ENCODE results near the gene PRRG1.
"Not testable (repeated sequence)": the region's sequence is repeated elsewhere in the genome, so short reads cannot be mapped to it uniquely, and the experiment has no call there.

DNA sequence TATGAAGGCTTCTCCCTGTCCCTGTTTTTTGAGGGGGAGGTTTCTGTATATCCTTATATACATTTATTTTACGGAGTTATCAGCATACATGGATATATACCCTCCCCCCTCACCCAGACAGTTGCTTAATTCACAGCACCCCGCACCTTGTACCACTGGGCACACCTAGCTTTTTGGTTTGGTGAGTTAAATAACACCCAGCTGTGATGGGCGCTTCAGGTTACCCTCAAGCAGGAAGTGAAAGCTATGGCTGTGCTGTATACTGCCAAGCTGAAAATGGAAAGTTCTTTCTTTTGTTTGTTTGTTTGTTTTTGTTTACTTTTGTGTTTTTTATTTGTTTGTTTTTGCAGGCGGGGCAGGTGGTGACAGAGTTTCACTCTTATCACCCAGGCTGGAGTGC lies 150.5 kb downstream of the PRRG1 start:
- TF ChIP-seq, protein P1, sequence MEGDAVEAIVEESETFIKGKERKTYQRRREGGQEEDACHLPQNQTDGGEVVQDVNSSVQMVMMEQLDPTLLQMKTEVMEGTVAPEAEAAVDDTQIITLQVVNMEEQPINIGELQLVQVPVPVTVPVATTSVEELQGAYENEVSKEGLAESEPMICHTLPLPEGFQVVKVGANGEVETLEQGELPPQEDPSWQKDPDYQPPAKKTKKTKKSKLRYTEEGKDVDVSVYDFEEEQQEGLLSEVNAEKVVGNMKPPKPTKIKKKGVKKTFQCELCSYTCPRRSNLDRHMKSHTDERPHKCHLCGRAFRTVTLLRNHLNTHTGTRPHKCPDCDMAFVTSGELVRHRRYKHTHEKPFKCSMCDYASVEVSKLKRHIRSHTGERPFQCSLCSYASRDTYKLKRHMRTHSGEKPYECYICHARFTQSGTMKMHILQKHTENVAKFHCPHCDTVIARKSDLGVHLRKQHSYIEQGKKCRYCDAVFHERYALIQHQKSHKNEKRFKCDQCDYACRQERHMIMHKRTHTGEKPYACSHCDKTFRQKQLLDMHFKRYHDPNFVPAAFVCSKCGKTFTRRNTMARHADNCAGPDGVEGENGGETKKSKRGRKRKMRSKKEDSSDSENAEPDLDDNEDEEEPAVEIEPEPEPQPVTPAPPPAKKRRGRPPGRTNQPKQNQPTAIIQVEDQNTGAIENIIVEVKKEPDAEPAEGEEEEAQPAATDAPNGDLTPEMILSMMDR (IDR thresholded peaks at IDR 0.05): not testable (repeated sequence)
- not testable (repeated sequence) for TF ChIP-seq MAX (IDR thresholded peaks at IDR 0.05; ENCODE audit: low read depth); MXI1 (IDR thresholded peaks at IDR 0.05; ENCODE audit: low read depth, low read length); POLR2AphosphoS5 (IDR thresholded peaks at IDR 0.05; ENCODE audit: low read depth, low read length); TCF12 (IDR thresholded peaks at IDR 0.05); YY1 (IDR thresholded peaks at IDR 0.05; ENCODE audit: low read depth); RFX5 (IDR thresholded peaks at IDR 0.05; ENCODE audit: low read length); RAD21 (IDR thresholded peaks at IDR 0.05; ENCODE audit: low read length); FOSL2 (IDR thresholded peaks at IDR 0.05; ENCODE audit: borderline replicate concordance, low read depth); EP300 (IDR thresholded peaks at IDR 0.05; ENCODE audit: borderline replicate concordance in 1 of 2, low read depth in 1 of 2, low read length in 1 of 2); TEAD4 (IDR thresholded peaks at IDR 0.05; ENCODE audit: borderline replicate concordance, insufficient read depth)
- TF ChIP-seq, protein P2, sequence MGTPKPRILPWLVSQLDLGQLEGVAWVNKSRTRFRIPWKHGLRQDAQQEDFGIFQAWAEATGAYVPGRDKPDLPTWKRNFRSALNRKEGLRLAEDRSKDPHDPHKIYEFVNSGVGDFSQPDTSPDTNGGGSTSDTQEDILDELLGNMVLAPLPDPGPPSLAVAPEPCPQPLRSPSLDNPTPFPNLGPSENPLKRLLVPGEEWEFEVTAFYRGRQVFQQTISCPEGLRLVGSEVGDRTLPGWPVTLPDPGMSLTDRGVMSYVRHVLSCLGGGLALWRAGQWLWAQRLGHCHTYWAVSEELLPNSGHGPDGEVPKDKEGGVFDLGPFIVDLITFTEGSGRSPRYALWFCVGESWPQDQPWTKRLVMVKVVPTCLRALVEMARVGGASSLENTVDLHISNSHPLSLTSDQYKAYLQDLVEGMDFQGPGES (IDR thresholded peaks at IDR 0.05; ENCODE audit: low read depth, low read length): not testable (repeated sequence)
- TF ChIP-seq, protein P3, sequence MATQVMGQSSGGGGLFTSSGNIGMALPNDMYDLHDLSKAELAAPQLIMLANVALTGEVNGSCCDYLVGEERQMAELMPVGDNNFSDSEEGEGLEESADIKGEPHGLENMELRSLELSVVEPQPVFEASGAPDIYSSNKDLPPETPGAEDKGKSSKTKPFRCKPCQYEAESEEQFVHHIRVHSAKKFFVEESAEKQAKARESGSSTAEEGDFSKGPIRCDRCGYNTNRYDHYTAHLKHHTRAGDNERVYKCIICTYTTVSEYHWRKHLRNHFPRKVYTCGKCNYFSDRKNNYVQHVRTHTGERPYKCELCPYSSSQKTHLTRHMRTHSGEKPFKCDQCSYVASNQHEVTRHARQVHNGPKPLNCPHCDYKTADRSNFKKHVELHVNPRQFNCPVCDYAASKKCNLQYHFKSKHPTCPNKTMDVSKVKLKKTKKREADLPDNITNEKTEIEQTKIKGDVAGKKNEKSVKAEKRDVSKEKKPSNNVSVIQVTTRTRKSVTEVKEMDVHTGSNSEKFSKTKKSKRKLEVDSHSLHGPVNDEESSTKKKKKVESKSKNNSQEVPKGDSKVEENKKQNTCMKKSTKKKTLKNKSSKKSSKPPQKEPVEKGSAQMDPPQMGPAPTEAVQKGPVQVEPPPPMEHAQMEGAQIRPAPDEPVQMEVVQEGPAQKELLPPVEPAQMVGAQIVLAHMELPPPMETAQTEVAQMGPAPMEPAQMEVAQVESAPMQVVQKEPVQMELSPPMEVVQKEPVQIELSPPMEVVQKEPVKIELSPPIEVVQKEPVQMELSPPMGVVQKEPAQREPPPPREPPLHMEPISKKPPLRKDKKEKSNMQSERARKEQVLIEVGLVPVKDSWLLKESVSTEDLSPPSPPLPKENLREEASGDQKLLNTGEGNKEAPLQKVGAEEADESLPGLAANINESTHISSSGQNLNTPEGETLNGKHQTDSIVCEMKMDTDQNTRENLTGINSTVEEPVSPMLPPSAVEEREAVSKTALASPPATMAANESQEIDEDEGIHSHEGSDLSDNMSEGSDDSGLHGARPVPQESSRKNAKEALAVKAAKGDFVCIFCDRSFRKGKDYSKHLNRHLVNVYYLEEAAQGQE (IDR thresholded peaks at IDR 0.05; ENCODE audit: low read depth, low read length): not testable (repeated sequence)
